Liver (tissue), 9 donors: ENCODE data around the gene CDH23. TPM values are rescaled to one million over a fixed set of nuclear protein-coding genes. Genes with fewer than 3 reads are reported as not detected.

ENCODE experiments used
- DNase-seq: peaks from one replicate; pipeline ENCODE4 v3.0.0-alpha.2; 2017; ENCODE audit warnings: low spot score
- H3K27ac ChIP-seq, 2 donors: one replicate each; pipeline ENCODE4 v1.7.0; 2013; ENCODE audit warnings: inconsistent platforms in 2 of 2, low read length in 2 of 2, control low read depth in 1 of 2, low read depth in 1 of 2, mild to moderate bottlenecking in 1 of 2
- H3K27me3 ChIP-seq, 4 donors: one replicate each; pipeline versions ENCODE4 v1.6.1 to v1.7.0; 2013; ENCODE audit warnings: low read length in 3 of 4, inconsistent platforms in 1 of 4, mild to moderate bottlenecking in 1 of 4, moderate library complexity in 1 of 4; ENCODE audit not compliant: control insufficient read depth in 4 of 4, insufficient read depth in 4 of 4
- H3K36me3 ChIP-seq, 4 donors: one replicate each; pipeline versions ENCODE4 v1.6.1 to v1.7.0; 2013; ENCODE audit warnings: low read length in 3 of 4, mild to moderate bottlenecking in 3 of 4, low read depth in 1 of 4, moderate library complexity in 1 of 4; ENCODE audit not compliant: control insufficient read depth in 4 of 4, insufficient read depth in 3 of 4
- H3K4me1 ChIP-seq, 4 donors: one replicate each; pipeline versions ENCODE4 v1.6.1 to v1.7.0; 2013; ENCODE audit warnings: low read length in 3 of 4, mild to moderate bottlenecking in 3 of 4, moderate library complexity in 1 of 4; ENCODE audit not compliant: control insufficient read depth in 4 of 4, insufficient read depth in 4 of 4
- H3K4me3 ChIP-seq, 3 donors: one replicate each; pipeline versions ENCODE4 v1.6.1 to v1.7.0; 2013; ENCODE audit warnings: low read length in 3 of 3, control low read depth in 1 of 3, low read depth in 1 of 3, mild to moderate bottlenecking in 1 of 3
- H3K9ac ChIP-seq, 2 donors: one replicate each; pipeline ENCODE4 v1.7.0; 2013; ENCODE audit warnings: low read length in 2 of 2, mild to moderate bottlenecking in 2 of 2, moderate library complexity in 2 of 2, control low read depth in 1 of 2, low read depth in 1 of 2
- H3K9me3 ChIP-seq, 4 donors: one replicate each; pipeline versions ENCODE4 v1.6.1 to v1.7.0; 2013; ENCODE audit warnings: low read length in 3 of 4; ENCODE audit not compliant: control insufficient read depth in 4 of 4
- EGR1 ChIP-seq, 2 donors: IDR thresholded peaks; 2 replicates each; pipeline ENCODE4 v1.6.1; 2016 to 2018; ENCODE audit warnings: antibody characterized with exemption in 2 of 2, low read depth in 2 of 2
- FOXA1 ChIP-seq: IDR thresholded peaks from 2 replicates; pipeline ENCODE4 v1.6.1; 2016; ENCODE audit warnings: antibody characterized with exemption
- FOXA2 ChIP-seq: IDR thresholded peaks from 2 replicates; pipeline ENCODE4 v1.6.1; 2016; ENCODE audit warnings: antibody characterized with exemption
- GABPA ChIP-seq, 2 donors: IDR thresholded peaks in 1 of 2; conservative IDR thresholded peaks in 1 of 2; 2 replicates each; pipeline ENCODE4 v1.6.1; 2016; ENCODE audit warnings: antibody characterized with exemption in 2 of 2, mild to moderate bottlenecking in 1 of 2, moderate library complexity in 1 of 2
- HNF4A ChIP-seq, 2 donors: conservative IDR thresholded peaks; 2 replicates each; pipeline ENCODE4 v1.6.1; 2016; ENCODE audit warnings: antibody characterized with exemption in 2 of 2, mild to moderate bottlenecking in 2 of 2
- HNF4G ChIP-seq: IDR thresholded peaks from 2 replicates; pipeline ENCODE4 v1.6.1; 2016; ENCODE audit warnings: antibody characterized with exemption
- JUND ChIP-seq, 2 donors: IDR thresholded peaks; 2 replicates each; pipeline ENCODE4 v1.6.1; 2016; ENCODE audit warnings: antibody characterized with exemption in 2 of 2
- NR2F2 ChIP-seq: IDR thresholded peaks from 2 replicates; pipeline ENCODE4 v1.6.1; 2016; ENCODE audit warnings: antibody characterized with exemption
- RAD21 ChIP-seq, 2 donors: IDR thresholded peaks; 2 replicates each; pipeline ENCODE4 v1.6.1; 2016; ENCODE audit warnings: antibody characterized with exemption in 2 of 2, mild to moderate bottlenecking in 2 of 2
- RXRA ChIP-seq, 2 donors: IDR thresholded peaks; 2 replicates each; pipeline ENCODE4 v1.6.1; 2017 to 2018; ENCODE audit warnings: antibody characterized with exemption in 2 of 2, mild to moderate bottlenecking in 1 of 2
- SP1 ChIP-seq: IDR thresholded peaks from 2 replicates; pipeline ENCODE4 v1.6.1; 2018; ENCODE audit warnings: antibody characterized with exemption, mild to moderate bottlenecking
- TAF1 ChIP-seq: conservative IDR thresholded peaks from 2 replicates; pipeline ENCODE4 v1.6.1; 2016; ENCODE audit warnings: antibody characterized with exemption, mild to moderate bottlenecking
- YY1 ChIP-seq: IDR thresholded peaks from 2 replicates; pipeline ENCODE4 v1.6.1; 2016; ENCODE audit warnings: antibody characterized with exemption, mild to moderate bottlenecking
- WGBS: extraction: QIAGEN DNeasy Blood & Tissue Kit; methylation state at CpG from one replicate; pipeline ENCODE4 v1.1.7; 2013; 5-methylcytosine and 5-hydroxymethylcytosine counted together
- polyA plus RNA-seq, 2 donors: library from polyadenylated mRNA; stranded (reverse) in 1 of 2; unstranded in 1 of 2; fragments of 200-250 nt in 1 of 2; fragments of >200 nt in 1 of 2; fragmentation: Nextera tagmentation in 1 of 2; extraction: Ambion mirVana in 1 of 2; gene quantifications; one replicate each; pipeline versions ENCODE4 v1.2.1 to v1.2.3, GENCODE V29; 2013 to 2015
- total RNA-seq, 2 donors: library from RNA; depleted of rRNA; stranded (reverse); fragments of >200 nt; gene quantifications; one replicate each; pipeline ENCODE4 v1.2.3, GENCODE V29; 2014
- TF ChIP-seq, protein P1 (sequence below): IDR thresholded peaks from 2 replicates; pipeline ENCODE4 v1.6.1; 2016; ENCODE audit warnings: antibody characterized with exemption
- TF ChIP-seq, protein P2 (sequence below): IDR thresholded peaks from 2 replicates; pipeline ENCODE4 v1.6.1; 2016; ENCODE audit warnings: antibody characterized with exemption
- TF ChIP-seq, protein P3 (sequence below): fragments of 150-350 bp; IDR thresholded peaks from 2 replicates; pipeline ENCODE4 v1.5.1; 2017; ENCODE audit warnings: improper control_type of control experiment, low read depth, low read length; ENCODE audit not compliant: missing input control
- TF ChIP-seq, protein P4 (sequence below): IDR thresholded peaks from 2 replicates; pipeline ENCODE4 v1.6.1; 2016; ENCODE audit warnings: antibody characterized with exemption, mild to moderate bottlenecking
- donor health status: healthy.
- donor health status: healthy.
- donor health status: healthy.
- donor health status: healthy.
- donor health status: healthy.

CDH23 gene
- total and polyA plus RNA-seq, 4 donors: 1.5 to 4.7 (median 3.4) TPM

DNA sequence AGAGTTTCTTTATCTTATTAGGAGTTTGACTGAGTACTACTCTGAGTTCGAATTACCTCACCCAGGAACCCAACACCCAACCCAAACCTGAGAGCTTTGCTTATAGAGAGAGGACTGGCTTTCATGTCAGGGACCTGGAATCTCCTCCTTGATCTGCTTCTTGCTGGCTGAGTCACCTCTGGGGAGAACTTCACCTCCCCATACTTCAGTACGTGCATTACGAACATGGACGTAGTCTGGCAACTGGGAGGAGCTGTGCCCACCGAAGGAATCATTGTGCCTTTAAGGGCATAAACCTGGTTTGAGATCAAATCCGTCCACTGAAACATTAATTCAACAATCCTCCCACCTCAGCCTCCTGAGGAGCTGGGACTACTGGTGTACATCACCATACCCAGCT is 466.5 kb downstream of the CDH23 start:
- Histone ChIP-seq H3K36me3 (no peaks in the 10 kb centered on the region), H3K27ac (no peak overlapping the region), H3K9me3 (no peaks in the 10 kb centered on the region), H3K9ac (no peak overlapping the region), H3K27me3 (no peaks in the 10 kb centered on the region), H3K4me3 (no peak overlapping the region), H3K4me1 (peaks cover 0 to 2% (median 1%) of the 10 kb centered on the region in 4 donors)
- no peak for DNase-seq
- WGBS: 91% methylated on average over 6 of the region's 6 CpGs
- TF ChIP-seq SP1 (no peak), YY1 (no peak), NR2F2 (no peak), RXRA (IDR thresholded peaks at IDR 0.05) (no peak), TAF1 (no peak), JUND (IDR thresholded peaks at IDR 0.05) (no peak), FOXA2 (no peak), GABPA (IDR thresholded peaks at IDR 0.05 in 1 of 2, conservative IDR thresholded peaks at IDR 0.05 in 1 of 2) (no peak), HNF4G (no peak), FOXA1 (no peak), RAD21 (IDR thresholded peaks at IDR 0.05) (no peak)
- TF ChIP-seq, protein P1, sequence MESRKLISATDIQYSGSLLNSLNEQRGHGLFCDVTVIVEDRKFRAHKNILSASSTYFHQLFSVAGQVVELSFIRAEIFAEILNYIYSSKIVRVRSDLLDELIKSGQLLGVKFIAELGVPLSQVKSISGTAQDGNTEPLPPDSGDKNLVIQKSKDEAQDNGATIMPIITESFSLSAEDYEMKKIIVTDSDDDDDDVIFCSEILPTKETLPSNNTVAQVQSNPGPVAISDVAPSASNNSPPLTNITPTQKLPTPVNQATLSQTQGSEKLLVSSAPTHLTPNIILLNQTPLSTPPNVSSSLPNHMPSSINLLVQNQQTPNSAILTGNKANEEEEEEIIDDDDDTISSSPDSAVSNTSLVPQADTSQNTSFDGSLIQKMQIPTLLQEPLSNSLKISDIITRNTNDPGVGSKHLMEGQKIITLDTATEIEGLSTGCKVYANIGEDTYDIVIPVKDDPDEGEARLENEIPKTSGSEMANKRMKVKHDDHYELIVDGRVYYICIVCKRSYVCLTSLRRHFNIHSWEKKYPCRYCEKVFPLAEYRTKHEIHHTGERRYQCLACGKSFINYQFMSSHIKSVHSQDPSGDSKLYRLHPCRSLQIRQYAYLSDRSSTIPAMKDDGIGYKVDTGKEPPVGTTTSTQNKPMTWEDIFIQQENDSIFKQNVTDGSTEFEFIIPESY: no peak
- TF ChIP-seq, protein P2, sequence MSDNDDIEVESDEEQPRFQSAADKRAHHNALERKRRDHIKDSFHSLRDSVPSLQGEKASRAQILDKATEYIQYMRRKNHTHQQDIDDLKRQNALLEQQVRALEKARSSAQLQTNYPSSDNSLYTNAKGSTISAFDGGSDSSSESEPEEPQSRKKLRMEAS: no peak
- TF ChIP-seq, protein P3, sequence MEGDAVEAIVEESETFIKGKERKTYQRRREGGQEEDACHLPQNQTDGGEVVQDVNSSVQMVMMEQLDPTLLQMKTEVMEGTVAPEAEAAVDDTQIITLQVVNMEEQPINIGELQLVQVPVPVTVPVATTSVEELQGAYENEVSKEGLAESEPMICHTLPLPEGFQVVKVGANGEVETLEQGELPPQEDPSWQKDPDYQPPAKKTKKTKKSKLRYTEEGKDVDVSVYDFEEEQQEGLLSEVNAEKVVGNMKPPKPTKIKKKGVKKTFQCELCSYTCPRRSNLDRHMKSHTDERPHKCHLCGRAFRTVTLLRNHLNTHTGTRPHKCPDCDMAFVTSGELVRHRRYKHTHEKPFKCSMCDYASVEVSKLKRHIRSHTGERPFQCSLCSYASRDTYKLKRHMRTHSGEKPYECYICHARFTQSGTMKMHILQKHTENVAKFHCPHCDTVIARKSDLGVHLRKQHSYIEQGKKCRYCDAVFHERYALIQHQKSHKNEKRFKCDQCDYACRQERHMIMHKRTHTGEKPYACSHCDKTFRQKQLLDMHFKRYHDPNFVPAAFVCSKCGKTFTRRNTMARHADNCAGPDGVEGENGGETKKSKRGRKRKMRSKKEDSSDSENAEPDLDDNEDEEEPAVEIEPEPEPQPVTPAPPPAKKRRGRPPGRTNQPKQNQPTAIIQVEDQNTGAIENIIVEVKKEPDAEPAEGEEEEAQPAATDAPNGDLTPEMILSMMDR: no peak
- TF ChIP-seq, protein P4, sequence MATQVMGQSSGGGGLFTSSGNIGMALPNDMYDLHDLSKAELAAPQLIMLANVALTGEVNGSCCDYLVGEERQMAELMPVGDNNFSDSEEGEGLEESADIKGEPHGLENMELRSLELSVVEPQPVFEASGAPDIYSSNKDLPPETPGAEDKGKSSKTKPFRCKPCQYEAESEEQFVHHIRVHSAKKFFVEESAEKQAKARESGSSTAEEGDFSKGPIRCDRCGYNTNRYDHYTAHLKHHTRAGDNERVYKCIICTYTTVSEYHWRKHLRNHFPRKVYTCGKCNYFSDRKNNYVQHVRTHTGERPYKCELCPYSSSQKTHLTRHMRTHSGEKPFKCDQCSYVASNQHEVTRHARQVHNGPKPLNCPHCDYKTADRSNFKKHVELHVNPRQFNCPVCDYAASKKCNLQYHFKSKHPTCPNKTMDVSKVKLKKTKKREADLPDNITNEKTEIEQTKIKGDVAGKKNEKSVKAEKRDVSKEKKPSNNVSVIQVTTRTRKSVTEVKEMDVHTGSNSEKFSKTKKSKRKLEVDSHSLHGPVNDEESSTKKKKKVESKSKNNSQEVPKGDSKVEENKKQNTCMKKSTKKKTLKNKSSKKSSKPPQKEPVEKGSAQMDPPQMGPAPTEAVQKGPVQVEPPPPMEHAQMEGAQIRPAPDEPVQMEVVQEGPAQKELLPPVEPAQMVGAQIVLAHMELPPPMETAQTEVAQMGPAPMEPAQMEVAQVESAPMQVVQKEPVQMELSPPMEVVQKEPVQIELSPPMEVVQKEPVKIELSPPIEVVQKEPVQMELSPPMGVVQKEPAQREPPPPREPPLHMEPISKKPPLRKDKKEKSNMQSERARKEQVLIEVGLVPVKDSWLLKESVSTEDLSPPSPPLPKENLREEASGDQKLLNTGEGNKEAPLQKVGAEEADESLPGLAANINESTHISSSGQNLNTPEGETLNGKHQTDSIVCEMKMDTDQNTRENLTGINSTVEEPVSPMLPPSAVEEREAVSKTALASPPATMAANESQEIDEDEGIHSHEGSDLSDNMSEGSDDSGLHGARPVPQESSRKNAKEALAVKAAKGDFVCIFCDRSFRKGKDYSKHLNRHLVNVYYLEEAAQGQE: no peak

DNA sequence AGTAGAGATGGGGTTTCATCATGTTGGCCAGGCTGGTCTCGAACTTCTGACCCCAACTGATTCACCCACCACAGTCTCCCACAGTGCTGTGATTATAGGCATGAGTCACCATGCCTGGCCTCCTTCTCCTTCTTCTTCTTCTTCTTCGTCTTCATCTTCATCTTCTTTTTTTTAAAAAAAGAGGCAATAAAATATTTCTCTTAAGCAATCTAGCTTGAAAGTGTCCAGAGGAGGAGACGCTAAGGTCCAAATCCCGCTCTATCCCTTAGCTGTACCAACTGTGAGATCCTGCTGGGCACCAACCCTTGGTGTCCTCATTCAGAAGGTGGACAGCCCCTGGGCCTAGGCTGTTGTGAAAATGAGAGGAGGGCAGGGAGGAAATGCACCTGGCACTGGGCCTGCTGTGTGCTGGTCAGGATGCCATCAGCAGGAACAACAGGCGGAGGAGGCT is 468.2 kb downstream of the CDH23 start:
- no peak for DNase-seq
- TF ChIP-seq, protein P1: no peak
- TF ChIP-seq HNF4G (no peak), JUND (IDR thresholded peaks at IDR 0.05) (no peak), HNF4A (conservative IDR thresholded peaks at IDR 0.05) (no peak), RAD21 (IDR thresholded peaks at IDR 0.05) (no peak), EGR1 (IDR thresholded peaks at IDR 0.05; ENCODE audit: low read depth in 2 of 2) (no peak)
- TF ChIP-seq, protein P3: no peak
- TF ChIP-seq, protein P4: no peak

More for the DNA sequence above, 468.2 kb downstream of the CDH23 start:
- peaks cover 0 to 2% (median 1%) of the 10 kb centered on the region in 4 donors for H3K4me1 ChIP-seq
- no peak overlapping the region for H3K9ac ChIP-seq
- H3K27me3 ChIP-seq: no peaks in the 10 kb centered on the region
- H3K4me3 ChIP-seq: no peak overlapping the region
- H3K27ac ChIP-seq: no peak overlapping the region
- H3K9me3 ChIP-seq: no peaks in the 10 kb centered on the region
- WGBS: 78% methylated on average over 5 of the region's 5 CpGs
- no peaks in the 10 kb centered on the region for H3K36me3 ChIP-seq
